Tibial nerve (tissue), 4 donors: ENCODE results near the gene SF3B5.

ENCODE experiments used
- EP300 ChIP-seq, 2 donors: sonication (generic); formaldehyde crosslinking; IDR thresholded peaks; one replicate each; pipeline ENCODE4 v1.6.1; 2017; ENCODE audit warnings: antibody characterized with exemption in 2 of 2, mild to moderate bottlenecking in 1 of 2
- POLR2A ChIP-seq, 2 donors: fragments of 450-650 bp; IDR thresholded peaks; one replicate each; pipeline ENCODE4 v1.6.1; 2017; ENCODE audit warnings: antibody characterized with exemption in 2 of 2, mild to moderate bottlenecking in 2 of 2, moderate library complexity in 2 of 2
- TF ChIP-seq, protein P1 (sequence below), 5 experiments: fragments of 200-600 bp in 3 of 5; fragments of 450-650 bp in 2 of 5; sonication (generic) in 3 of 5; IDR thresholded peaks; one replicate each; pipeline ENCODE4 v1.5.1; 2016 to 2019; ENCODE audit warnings: antibody characterized with exemption in 5 of 5, mild to moderate bottlenecking in 3 of 5, moderate library complexity in 2 of 5

DNA sequence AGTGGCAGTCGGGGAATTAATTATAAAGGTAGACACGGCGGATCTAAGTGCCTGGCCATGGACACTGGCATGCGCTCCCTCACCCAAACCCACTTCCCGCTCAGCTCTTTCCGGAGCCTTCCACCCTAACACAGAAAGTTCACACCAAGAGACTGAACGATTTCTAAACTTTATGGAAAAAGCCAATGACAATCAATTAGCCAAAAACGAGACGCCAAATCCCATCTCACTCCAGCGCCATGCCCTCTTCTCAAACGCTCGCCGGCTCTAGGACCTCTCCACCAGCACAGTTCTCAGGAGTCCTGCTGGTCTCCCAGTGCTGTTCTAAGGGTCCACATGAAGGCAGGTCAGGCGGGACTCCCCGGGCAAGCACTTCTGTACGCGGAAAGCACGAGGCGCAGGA, 641 bp downstream of the SF3B5 start:
- TF ChIP-seq, protein P1, sequence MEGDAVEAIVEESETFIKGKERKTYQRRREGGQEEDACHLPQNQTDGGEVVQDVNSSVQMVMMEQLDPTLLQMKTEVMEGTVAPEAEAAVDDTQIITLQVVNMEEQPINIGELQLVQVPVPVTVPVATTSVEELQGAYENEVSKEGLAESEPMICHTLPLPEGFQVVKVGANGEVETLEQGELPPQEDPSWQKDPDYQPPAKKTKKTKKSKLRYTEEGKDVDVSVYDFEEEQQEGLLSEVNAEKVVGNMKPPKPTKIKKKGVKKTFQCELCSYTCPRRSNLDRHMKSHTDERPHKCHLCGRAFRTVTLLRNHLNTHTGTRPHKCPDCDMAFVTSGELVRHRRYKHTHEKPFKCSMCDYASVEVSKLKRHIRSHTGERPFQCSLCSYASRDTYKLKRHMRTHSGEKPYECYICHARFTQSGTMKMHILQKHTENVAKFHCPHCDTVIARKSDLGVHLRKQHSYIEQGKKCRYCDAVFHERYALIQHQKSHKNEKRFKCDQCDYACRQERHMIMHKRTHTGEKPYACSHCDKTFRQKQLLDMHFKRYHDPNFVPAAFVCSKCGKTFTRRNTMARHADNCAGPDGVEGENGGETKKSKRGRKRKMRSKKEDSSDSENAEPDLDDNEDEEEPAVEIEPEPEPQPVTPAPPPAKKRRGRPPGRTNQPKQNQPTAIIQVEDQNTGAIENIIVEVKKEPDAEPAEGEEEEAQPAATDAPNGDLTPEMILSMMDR (IDR thresholded peaks at IDR 0.05): no peak
- TF ChIP-seq POLR2A (IDR thresholded peaks at IDR 0.05): no peak
- TF ChIP-seq EP300 (IDR thresholded peaks at IDR 0.05): no peak
